HG03575 (cell line): ENCODE data around the gene TRHDE.
"Not testable (repeated sequence)": the region's sequence is repeated elsewhere in the genome, so short reads cannot be mapped to it uniquely, and the experiment has no call there.

Source experiments
- ATAC-seq: cut with Tn5 transposase; IDR thresholded peaks from one replicate; pipeline ENCODE4 v1.9.1; 2021; ENCODE audit not compliant: unreplicated experiment, insufficient number of reproducible peaks, low FRiP score; ENCODE audit errors: extremely low read depth

The TRHDE gene

DNA sequence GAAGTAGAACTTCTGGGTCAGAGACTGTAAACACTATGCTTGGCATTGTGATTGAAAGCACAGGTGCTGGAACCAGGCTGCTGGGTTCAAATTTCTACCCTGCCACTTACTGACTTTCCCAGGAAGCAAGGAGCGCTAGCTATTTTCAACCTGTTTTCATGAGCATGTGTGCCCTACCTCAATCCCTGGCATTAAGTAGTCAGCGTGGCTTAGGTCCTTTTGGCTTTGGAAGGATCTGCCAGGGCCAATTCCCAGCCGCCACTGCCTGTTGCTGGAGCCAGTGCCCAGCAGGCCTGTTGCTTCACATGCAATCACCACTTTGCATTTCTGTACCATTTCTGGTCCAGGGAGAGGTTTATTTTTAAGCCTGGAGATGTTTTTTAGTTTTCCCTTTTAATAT, 196.3 kb downstream of the TRHDE start:
- no peak for ATAC-seq

DNA sequence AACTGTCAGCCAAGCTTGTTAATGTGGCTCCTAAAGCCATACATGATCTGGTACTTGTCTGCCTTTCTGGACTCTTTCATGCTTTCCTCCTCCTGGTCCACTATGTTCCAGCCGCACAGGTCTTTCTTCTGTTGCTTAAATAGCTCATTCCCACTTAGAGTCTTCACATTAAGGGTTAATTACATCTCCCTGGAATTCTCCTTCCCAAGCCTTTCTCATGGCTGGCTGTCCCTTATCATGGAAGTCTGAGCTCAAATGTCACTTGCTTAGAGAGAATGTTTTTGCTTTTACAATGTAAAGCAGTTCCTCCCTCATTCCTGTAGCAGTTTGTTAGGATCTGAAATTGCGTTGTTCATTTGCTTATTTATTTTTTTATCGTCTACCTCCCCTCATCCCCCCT, 199.6 kb downstream of the TRHDE start:
- no peak for ATAC-seq

DNA sequence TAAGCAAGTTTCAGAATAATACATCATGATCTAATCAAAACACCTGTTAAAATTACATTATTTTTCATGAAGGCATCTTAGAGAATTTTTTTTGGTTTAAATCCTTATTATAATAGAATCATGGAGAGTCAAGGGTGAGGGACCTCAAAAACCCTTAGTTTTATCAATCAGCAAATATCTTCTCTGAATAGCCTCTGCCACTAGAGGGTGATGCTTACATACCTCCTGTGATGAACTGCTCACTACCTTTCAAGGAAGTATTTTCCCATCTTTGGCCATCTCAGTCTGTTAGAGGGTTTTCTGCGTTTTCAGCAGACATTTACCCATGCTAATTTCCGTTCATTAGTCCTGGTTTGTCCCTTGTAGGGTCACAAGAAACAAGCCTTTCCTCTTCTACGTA, 200.2 kb downstream of the TRHDE start:
- ATAC-seq, result no peak

DNA sequence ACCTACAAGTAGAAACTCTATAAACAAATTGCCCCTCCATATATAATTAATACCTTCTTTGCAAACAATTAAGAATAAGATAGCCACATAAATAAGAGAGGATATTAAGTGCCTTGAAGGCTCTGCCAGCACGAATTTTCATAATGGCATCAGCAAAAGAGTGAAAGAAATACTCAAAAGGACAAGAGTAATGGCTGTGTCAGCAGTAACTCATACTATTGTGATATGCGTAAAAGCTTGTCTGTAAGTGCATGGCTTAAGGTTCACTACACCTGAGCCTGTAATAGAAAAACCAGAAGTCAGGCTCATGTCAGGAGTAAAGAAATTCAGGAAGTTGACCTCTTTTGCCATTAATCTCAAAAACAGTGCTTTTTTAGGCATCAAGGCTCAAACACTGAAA, 204.1 kb downstream of the TRHDE start:
- no peak for ATAC-seq

DNA sequence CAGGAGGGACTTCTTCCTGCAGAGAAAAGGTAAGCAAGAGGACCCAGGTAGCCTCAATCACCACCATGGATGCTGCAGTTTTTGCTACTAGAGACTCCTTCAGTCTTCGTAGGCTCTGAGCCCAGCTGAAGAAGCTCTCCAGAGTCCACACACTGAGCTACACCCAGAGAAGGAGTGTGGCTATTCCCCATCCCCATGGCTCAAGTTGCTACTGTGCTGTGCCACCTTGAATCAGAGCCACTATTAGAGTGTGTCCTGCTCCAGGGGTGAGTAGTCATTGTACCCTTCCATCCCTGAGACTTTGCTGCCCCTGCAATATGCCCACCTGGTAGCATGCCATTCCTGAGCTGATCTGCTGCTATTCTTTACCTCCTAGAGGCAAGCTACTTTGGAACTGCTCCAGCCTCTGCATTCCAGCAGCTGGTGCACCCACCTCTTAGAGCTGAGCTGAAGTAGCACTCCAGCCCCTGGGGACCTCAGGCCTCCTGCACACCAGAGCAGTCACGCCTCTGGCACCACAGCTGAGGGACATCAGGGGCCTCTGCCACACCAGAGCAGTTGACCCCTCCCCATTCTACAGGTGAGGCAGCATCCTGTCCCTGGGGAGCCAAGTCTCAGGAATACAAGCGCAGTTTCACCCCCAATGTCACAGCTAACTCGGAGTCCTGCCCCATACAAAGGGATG, 213.0 kb downstream of the TRHDE start:
- no peak for ATAC-seq

DNA sequence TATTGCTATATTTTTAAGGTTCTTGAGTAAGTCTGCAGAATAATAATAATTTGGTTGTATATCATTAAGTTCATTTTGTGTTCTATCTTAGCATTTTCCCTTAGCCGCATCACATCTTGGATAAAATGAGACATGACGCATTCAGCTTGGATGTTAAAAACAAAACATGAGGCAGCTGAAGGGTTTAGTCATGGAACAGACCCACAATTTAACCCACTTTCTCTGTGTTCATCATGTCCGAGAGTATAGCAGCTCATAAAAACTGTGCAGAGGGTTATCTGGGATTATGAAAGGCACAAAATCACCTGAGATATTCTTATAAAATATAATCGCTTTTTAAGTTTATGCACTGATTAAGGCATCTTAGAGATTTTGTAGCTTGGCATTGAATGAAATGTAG, 219.3 kb downstream of the TRHDE start:
- ATAC-seq, result no peak

DNA sequence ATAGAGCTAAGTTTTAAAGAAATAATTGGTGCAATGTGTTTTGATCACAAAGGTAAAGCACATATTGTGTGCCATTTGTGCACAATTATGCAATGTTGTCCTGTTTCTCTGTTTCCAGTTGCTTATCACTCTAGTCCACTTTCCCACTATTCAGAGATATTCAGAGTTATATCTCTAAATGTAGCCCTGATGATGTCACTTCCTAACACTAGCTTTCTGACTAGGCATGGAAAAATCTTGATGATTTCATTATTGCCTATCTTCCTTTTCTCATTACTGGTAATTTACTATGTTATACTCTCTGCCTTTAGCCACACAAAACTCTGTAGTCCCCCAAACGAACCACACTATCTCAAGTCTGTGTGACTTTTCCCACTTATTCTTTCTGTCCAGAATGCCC, 221.2 kb downstream of the TRHDE start:
- no peak for ATAC-seq

DNA sequence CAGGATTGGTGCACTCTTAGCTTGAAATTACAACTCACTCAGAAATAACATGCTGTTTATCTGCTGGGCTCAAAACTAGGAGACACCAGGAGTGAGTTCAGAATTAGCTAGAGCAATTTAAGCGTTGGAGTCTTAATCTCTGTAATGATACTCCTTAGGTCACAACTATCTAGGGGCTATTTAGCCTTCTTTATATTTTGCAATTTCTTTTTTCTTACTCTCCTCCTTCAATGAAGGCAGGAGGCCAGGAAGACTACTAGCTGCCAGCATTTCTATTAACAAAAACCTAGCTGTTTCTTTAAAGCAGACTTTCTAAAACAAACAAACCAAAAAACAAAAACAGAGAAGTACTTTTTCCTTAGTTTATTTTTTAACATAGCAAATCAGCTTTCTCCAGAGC, 226.2 kb downstream of the TRHDE start:
- no peak for ATAC-seq

DNA sequence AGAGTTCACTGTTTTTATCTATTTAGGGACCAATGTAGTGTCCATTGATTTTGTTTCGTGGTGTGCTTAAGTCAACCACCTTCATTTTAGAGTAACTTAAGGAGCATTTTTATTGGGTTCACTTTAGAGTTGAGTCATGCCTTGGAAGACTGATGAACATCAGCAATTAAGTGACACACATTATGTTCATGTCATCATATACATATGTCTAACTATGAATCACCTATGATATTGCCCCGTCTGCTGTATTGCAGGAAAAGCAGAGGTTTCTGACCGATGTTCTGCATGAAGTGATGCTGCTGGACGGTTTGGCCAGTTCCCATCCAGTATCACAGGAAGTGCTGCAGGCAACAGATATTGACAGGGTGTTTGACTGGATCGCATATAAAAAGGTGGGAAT, 227.1 kb downstream of the TRHDE start:
- no peak for ATAC-seq

DNA sequence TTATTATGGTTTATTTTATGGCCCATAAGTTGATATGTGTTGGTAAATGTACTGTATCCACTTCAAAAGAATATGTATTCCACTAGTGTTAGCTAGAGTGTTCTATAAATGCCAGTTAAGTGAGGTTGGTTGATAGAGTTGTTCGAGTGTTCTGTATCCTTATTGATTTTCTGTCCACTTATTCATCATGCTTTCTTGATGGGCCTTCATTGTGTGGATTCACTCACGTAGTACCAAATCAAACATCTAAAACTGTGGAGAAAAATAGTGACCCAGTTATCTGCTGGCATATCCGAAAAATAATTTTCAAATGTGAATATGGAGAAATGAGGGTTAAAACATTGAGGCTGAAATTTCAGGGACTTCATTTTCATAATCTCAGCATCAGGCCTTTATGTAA, 230.4 kb downstream of the TRHDE start:
- ATAC-seq, result no peak

DNA sequence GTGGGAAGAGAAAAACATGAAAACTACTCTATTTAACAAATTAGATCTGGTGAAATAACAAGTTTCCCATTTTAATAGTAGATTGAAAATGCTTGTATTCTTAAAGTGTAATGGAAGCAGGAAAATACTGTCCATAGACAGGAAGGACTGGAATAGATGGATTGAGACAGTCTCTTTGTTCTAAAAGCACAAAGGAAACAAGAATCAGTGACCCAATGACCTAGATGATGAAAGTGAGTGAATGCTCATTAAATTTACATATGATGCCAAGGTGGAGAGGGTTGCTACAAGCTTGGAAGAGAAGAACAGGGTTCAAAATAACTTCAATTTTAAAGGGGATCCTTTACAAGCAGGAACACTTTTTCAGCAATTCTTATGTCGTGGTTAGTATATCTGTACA, 233.1 kb downstream of the TRHDE start:
- ATAC-seq, result no peak

DNA sequence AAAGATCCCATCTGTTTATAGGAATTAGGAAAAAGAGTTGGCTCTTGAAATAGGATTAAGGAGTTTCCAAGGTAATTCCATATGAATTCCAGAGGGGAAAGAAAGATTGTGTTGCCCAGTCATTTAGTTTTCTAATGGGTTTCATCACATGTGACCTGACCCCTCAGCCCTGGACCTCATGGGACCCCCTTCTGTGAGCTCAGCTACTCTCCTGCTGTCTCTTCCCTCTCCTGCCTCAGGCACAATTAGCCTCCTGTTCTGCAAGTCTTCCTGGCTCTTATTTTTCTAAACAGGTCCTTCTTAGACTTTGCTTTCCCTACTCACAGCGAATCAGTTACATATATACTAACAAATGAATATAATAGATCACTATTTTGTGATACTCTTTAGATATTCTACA, 237.7 kb downstream of the TRHDE start:
- ATAC-seq, result no peak

DNA sequence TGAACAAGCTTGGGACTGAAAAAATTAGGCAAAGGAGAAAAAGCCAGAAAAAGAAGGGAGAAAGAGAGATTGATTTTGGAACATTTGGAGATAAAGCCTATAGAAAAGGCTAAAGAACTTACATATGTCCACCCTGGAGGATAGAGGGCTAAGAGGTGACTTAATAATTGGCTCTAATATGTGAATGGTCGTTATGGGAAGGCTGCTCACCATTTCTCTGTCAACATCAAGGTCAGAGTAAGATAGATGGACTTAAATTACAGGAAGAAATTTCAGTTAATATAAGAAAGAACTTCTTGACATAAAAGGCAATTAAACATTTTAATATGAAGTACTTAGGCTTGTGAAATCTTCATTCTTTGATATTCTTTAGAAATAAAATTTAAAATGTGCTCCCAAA, 238.6 kb downstream of the TRHDE start:
- no peak for ATAC-seq

DNA sequence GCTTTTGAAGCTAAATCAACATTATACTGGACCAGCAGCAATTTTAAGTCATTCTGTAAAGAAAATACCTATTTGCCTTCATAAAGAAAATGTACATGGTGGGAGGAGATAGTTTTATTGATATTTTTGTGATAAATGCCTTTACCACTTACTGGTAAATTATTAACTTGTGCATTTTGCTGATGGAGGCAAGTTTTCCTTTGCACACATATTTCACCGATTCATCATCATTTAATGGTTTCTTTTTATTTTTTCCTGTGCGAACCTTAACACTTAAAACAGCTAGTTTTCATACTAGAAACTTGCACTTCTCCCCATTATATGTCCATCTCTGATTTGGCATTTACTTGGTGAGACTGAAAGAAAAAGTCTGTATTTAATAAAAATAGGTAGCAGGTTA, 239.3 kb downstream of the TRHDE start:
- no peak for ATAC-seq

DNA sequence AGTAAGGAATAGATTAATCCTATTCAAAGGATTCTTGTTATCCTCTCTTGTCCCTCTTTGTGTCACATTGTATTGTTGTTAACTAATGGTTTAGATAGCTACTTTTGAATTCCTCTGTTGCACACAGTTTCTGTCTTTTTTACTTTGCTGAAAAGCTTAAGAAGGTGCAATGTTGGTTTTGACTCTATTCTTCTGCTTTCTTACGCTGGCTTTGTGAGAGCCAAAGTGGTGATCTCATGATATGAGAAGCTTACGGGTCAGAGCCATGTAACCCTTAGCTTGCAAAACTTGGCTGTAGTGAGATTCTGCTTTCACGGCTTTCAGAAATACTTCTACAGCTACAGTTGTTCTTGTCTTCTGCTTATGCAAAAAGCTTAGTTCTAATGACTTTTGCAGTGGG, 239.7 kb downstream of the TRHDE start:
- no peak for ATAC-seq

DNA sequence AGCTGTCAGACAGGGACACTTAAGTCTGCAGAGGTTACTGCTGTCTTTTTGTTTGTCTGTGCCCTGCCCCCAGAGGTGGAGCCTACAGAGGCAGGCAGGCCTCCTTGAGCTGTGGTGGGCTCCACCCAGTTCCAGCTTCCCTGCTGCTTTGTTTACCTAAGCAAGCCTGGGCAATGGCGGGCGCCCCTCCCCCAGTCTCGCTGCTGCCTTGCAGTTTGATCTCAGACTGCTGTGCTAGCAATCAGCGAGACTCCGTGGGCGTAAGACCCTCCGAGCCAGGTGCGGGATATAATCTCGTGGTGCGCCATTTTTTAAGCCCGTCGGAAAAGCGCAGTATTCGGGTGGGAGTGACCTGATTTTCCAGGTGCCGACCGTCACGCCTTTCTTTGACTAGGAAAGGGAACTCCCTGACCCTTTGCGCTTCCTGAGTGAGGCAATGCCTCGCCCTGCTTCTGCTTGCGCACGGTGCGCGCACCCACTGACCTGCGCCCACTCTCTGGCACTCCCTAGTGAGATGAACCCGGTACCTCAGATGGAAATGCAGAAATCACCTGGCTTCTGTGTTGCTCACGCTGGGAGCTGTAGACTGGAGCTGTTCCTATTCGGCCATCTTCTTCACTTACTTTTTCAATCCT, 248.0 kb downstream of the TRHDE start:
- not testable (repeated sequence) for ATAC-seq

DNA sequence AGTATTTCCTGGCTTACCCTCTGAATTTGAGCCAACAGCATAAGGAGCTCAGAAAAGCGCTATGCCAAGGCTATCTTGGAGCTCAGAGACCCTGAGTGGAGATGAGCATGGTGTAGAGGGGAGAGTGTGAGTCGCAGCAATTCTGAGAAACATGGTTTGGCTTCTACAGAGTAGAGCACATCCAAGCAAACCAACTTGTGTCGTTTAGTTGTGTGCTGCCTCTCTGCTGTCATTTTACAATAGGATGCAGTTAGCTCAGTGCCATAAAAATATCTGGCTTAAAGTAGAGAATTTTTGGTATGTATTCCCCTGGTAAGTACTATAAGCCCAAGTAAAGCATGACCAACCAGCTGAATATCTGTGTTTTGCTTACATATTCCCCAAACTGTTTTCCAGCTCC, 249.2 kb downstream of the TRHDE start:
- no peak for ATAC-seq

DNA sequence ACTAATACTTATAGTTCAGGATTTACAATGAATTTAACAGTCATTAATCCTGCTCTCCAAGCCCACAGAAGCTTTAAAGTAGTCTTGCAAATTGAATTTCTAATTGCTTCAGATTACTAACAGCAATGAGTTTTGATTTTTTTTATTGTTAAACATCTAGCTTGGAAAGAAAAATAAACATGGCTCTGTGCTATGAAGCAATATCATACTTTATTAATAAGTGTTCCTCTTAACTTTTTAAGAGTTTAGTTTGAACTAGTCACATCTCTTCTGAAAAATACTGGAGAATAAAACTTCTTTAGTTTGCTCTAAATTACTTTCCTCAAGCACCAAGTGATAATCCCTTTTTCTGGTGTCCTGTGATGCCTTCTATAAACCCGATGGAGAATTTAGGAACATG, 250.2 kb downstream of the TRHDE start:
- ATAC-seq, result no peak

DNA sequence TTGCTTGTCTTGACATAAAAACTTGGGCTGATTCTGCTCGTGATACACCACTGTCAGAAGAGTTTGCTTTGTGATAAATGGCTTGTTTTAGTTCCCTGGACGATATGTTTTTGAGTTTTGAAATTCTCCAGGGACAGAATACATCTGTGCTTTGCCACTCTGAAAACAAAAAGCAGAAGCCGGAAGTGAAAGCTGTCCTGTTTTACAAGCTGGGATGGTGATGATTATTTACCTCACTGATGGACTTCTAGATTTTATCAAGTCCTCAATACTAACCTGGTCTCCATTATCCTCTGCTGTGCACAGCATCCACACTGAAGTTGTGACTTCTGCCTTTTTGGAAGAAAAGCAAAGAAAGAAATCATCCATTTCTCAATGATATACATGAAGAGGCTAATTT, 251.6 kb downstream of the TRHDE start:
- no peak for ATAC-seq

DNA sequence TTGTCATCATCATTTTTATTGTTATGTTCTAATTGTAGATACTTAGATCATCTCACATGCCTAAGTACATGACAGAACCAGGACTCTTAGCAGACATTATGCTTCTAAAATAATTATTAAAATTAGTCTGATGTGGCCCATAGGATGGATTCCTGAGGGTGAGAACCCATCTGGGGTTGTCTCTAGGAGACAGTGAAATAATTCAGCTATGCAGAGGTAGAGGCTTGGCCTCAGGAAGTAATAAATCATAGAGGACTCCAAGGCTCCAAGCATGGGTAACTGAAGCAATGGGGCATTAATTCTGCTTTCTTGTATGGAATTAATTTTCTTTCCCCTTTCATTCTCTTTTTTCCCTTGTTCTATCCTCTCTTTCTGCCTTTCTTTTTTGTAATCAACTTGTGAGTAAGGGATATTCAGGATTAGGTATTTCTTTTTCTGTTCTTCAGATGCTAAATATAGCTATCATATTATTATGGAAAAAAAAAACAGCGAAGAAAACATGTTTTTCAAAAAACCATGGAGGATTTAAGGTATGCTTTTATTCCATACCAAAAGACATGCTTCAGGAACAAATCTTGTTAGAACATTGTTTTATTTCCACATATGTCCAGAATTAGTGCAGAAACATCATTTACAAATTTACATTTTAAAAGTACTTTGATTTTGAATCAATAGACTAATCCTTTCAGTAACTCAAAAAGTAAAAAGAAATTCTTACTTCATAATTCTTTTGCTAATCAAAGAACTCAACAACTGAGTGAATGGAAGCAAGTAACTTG, 263.2 kb downstream of the TRHDE start:
- ATAC-seq, result no peak
